Measurements from ENCODE around the gene PDLIM4. TPM values are rescaled to one million over a fixed set of nuclear protein-coding genes. Genes with fewer than 3 reads are reported as not detected.

The PDLIM4 gene
- total RNA-seq, 2 donors from 2014 or later: not detected

- H3K36me3 Mint-ChIP-seq: no peaks in the 10 kb centered on the region
- DNase-seq (ENCODE audit: low spot score) (no peak), ATAC-seq (no peak)
- H3K4me3 Mint-ChIP-seq: no peak overlapping the region
- peaks cover 0 to 8% of the 10 kb centered on the region in 2 donors for H3K4me1 Mint-ChIP-seq (ENCODE audit: low read depth in 2 of 2)
- peaks cover 0 to 5% of the 10 kb centered on the region in 2 donors for H3K27me3 Mint-ChIP-seq
- no peaks in the 10 kb centered on the region for H3K9me3 Mint-ChIP-seq
- H3K27ac Mint-ChIP-seq: no peak overlapping the region
Measured at GRCh38 chr5:132262882-132263547, 5.5 kb downstream of the PDLIM4 start.

GRCh38 chr5:132263548-132264261, 6.2 kb downstream of the PDLIM4 start:
- Mint-ChIP-seq H3K4me3 (no peak overlapping the region), H3K9me3 (no peaks in the 10 kb centered on the region), H3K27me3 (peaks cover 0 to 5% of the 10 kb centered on the region in 2 donors), H3K4me1 (ENCODE audit: low read depth in 2 of 2) (peaks cover 0 to 8% of the 10 kb centered on the region in 2 donors), H3K27ac (no peak overlapping the region), H3K36me3 (no peaks in the 10 kb centered on the region)
- DNase-seq (ENCODE audit: low spot score) (no peak), ATAC-seq (no peak)

GRCh38 chr5:132264546-132265335, 7.2 kb downstream of the PDLIM4 start:
- Mint-ChIP-seq H3K4me3 (no peak overlapping the region), H3K27me3 (peaks cover 0 to 5% of the 10 kb centered on the region in 2 donors), H3K36me3 (no peaks in the 10 kb centered on the region), H3K9me3 (no peaks in the 10 kb centered on the region), H3K4me1 (ENCODE audit: low read depth in 2 of 2) (peaks cover 0 to 8% of the 10 kb centered on the region in 2 donors), H3K27ac (no peak overlapping the region)
- DNase-seq (ENCODE audit: low spot score): no peak
- ATAC-seq: no peak

- peaks cover 0 to 5% of the 10 kb centered on the region in 2 donors for H3K4me1 Mint-ChIP-seq (ENCODE audit: low read depth in 2 of 2)
- no peaks in the 10 kb centered on the region for H3K36me3 Mint-ChIP-seq
- H3K4me3 Mint-ChIP-seq: no peak overlapping the region
- H3K27ac Mint-ChIP-seq: no peak overlapping the region
- peaks cover 0 to 1% of the 10 kb centered on the region in 2 donors for H3K27me3 Mint-ChIP-seq
- ATAC-seq (no peak), DNase-seq (ENCODE audit: low spot score) (no peak)
- H3K9me3 Mint-ChIP-seq: no peaks in the 10 kb centered on the region
Measured at GRCh38 chr5:132265336-132266030, 8.0 kb downstream of the PDLIM4 start.

- H3K4me3 Mint-ChIP-seq: no peak overlapping the region
- no peaks in the 10 kb centered on the region for H3K9me3 Mint-ChIP-seq
- H3K36me3 Mint-ChIP-seq: no peaks in the 10 kb centered on the region
- H3K4me1 Mint-ChIP-seq (ENCODE audit: low read depth in 2 of 2): peaks cover 0 to 5% of the 10 kb centered on the region in 2 donors
- DNase-seq (ENCODE audit: low spot score) (no peak), ATAC-seq (no peak)
- H3K27me3 Mint-ChIP-seq: no peaks in the 10 kb centered on the region
- no peak overlapping the region for H3K27ac Mint-ChIP-seq
Measured at GRCh38 chr5:132266031-132266835, 8.7 kb downstream of the PDLIM4 start.

GRCh38 chr5:132266836-132267160, 9.3 kb downstream of the PDLIM4 start:
- H3K4me3 Mint-ChIP-seq: no peak overlapping the region
- ATAC-seq (no peak), DNase-seq (ENCODE audit: low spot score) (no peak)
- H3K27ac Mint-ChIP-seq: no peak overlapping the region
- no peaks in the 10 kb centered on the region for H3K36me3 Mint-ChIP-seq
- H3K27me3 Mint-ChIP-seq: no peaks in the 10 kb centered on the region
- no peaks in the 10 kb centered on the region for H3K9me3 Mint-ChIP-seq
- H3K4me1 Mint-ChIP-seq (ENCODE audit: low read depth in 2 of 2): peaks cover 0 to 9% of the 10 kb centered on the region in 2 donors

- H3K4me3 Mint-ChIP-seq: no peak overlapping the region
- DNase-seq (ENCODE audit: low spot score) (no peak), ATAC-seq (no peak)
- no peaks in the 10 kb centered on the region for H3K36me3 Mint-ChIP-seq
- peaks cover 0 to 12% of the 10 kb centered on the region in 2 donors for H3K4me1 Mint-ChIP-seq (ENCODE audit: low read depth in 2 of 2)
- H3K27me3 Mint-ChIP-seq: peaks cover 0 to 1% of the 10 kb centered on the region in 2 donors
- H3K9me3 Mint-ChIP-seq: no peaks in the 10 kb centered on the region
- H3K27ac Mint-ChIP-seq: no peak overlapping the region
Measured at GRCh38 chr5:132267166-132267739, 9.8 kb downstream of the PDLIM4 start.

GRCh38 chr5:132267931-132268768, 10.7 kb downstream of the PDLIM4 start:
- Mint-ChIP-seq H3K9me3 (no peaks in the 10 kb centered on the region), H3K4me3 (no peak overlapping the region), H3K4me1 (ENCODE audit: low read depth in 2 of 2) (peaks cover 0 to 16% of the 10 kb centered on the region in 2 donors), H3K27ac (no peak overlapping the region), H3K36me3 (no peaks in the 10 kb centered on the region), H3K27me3 (peaks cover 0 to 6% of the 10 kb centered on the region in 2 donors)
- no peak for ATAC-seq
- DNase-seq (ENCODE audit: low spot score): no peak

- ATAC-seq: no peak
- H3K4me1 Mint-ChIP-seq (ENCODE audit: low read depth in 2 of 2): peaks cover 0 to 20% of the 10 kb centered on the region in 2 donors
- H3K27ac Mint-ChIP-seq: no peak overlapping the region
- peaks cover 7 to 11% of the 10 kb centered on the region in 2 donors for H3K27me3 Mint-ChIP-seq
- H3K9me3 Mint-ChIP-seq: no peaks in the 10 kb centered on the region
- DNase-seq (ENCODE audit: low spot score): no peak
- no peak overlapping the region for H3K4me3 Mint-ChIP-seq
- no peaks in the 10 kb centered on the region for H3K36me3 Mint-ChIP-seq
Measured at GRCh38 chr5:132268769-132269551, 11.5 kb downstream of the PDLIM4 start.

GRCh38 chr5:132269635-132270334, 12.3 kb downstream of the PDLIM4 start:
- H3K4me1 Mint-ChIP-seq (ENCODE audit: low read depth in 2 of 2): peaks cover 0 to 16% of the 10 kb centered on the region in 2 donors
- H3K27me3 Mint-ChIP-seq: peaks cover 10 to 14% of the 10 kb centered on the region in 2 donors
- no peaks in the 10 kb centered on the region for H3K9me3 Mint-ChIP-seq
- no peak for ATAC-seq
- no peak overlapping the region for H3K4me3 Mint-ChIP-seq
- DNase-seq (ENCODE audit: low spot score): no peak
- no peaks in the 10 kb centered on the region for H3K36me3 Mint-ChIP-seq
- no peak overlapping the region for H3K27ac Mint-ChIP-seq

- peaks cover 10 to 14% of the 10 kb centered on the region in 2 donors for H3K27me3 Mint-ChIP-seq
- peaks cover 0 to 16% of the 10 kb centered on the region in 2 donors for H3K4me1 Mint-ChIP-seq (ENCODE audit: low read depth in 2 of 2)
- ATAC-seq (no peak), DNase-seq (ENCODE audit: low spot score) (no peak)
- H3K4me3 Mint-ChIP-seq: no peak overlapping the region
- H3K9me3 Mint-ChIP-seq: no peaks in the 10 kb centered on the region
- no peaks in the 10 kb centered on the region for H3K36me3 Mint-ChIP-seq
- H3K27ac Mint-ChIP-seq: no peak overlapping the region
Measured at GRCh38 chr5:132270335-132270665, 12.8 kb downstream of the PDLIM4 start.

Measured in natural killer cell treated with Interleukin-12 subunit alpha and Interleukin-12 subunit beta and Interleukin-15 and Interleukin-18, amount 100 ng/mL, for 72 hours (primary cell).